NCI-H128 (cell line): Measurements from ENCODE around the gene FXYD2.

Experiments
- DNase-seq: peaks from one replicate; lab custom pipeline; 2025; ENCODE audit not compliant: unreplicated experiment; lab: John Stamatoyannopoulos, UW

Gene FXYD2

DNA sequence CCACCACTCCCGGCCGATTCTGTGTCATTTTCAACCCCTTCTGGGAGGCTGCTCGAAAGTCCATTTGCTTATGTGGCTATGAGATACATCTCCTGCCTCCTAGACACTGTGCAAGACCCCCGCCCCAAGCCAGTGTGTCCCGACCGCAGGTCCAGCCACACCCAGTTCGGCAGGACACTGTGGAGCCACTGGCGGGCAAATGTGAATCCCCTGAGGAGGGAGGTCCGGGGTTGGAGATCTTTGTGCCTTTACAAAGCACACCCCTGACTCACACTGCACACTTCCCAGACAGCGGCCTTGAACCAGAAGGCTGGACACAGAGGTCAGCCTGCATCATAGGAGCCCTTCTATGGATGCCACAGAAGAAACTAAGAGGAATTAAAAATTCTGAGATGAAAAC lies 34.5 kb upstream of the FXYD2 start:
- DNase-seq, result no peak

DNA sequence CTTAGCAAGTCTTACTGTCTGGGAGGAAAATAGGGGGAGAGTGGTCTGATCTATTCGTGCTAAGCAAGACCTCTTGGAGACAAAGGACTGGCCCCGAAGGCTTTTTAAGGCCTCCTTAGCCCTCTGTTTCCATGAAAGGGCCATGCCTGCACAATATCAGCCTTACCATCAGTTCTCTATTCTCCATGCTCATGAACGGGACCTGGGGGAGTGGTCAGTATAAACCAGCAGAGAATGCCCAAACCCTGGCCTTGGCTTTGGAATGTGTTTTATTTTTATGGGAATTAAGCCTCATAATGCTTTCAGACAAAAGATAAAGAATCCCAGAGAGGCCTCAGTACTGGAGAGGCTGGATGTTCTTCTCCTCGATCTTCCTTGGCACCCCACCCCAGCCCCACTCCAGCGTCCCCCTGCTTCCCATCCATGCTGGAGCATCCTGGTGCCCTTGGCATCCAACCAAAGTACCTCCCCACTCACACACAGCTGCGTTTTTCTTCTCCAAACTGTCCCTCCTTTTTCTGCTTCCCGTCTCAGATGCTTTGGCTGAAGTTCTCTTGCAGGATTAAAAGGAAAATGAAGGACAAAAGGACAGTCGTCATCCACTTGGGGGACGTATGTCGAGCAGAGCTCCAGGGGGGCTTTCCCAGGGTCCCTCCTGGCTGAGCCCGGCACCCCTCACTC lies 33.3 kb upstream of the FXYD2 start:
- no peak for DNase-seq

DNA sequence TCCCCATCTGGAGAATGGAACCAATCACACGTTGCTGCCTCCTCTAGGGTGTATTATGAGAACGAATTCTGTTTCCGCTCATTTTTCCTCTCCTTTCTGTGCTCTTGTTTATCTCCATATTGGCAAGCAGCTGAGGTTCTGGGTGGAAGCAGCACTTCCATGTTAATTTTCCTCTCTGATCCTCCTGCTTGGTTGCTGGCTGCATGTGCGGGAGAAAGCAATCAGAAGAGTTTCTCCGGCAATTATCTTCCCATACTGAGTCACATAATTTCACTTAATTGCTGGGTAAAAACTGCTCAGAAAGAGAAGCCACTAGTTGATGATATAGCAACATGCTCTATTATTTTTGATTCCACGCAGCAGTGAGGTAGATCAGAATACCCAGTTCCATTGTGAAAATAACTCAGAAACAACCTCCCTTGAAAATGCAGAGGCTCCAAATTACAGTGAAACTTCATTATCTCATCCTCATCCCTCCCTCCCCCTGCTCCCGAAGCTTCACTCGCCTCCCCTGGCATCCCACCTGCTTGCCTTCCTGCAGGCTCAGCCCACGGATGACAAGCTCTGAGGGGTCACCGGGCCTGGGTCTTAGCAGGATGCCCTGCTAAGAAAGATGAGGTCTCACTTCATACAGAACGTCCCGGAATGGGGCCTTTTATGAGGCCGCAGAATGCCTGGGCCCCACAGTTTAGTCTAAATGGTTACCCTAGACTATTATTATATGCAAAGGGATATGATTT lies 31.5 kb upstream of the FXYD2 start:
- no peak for DNase-seq

DNA sequence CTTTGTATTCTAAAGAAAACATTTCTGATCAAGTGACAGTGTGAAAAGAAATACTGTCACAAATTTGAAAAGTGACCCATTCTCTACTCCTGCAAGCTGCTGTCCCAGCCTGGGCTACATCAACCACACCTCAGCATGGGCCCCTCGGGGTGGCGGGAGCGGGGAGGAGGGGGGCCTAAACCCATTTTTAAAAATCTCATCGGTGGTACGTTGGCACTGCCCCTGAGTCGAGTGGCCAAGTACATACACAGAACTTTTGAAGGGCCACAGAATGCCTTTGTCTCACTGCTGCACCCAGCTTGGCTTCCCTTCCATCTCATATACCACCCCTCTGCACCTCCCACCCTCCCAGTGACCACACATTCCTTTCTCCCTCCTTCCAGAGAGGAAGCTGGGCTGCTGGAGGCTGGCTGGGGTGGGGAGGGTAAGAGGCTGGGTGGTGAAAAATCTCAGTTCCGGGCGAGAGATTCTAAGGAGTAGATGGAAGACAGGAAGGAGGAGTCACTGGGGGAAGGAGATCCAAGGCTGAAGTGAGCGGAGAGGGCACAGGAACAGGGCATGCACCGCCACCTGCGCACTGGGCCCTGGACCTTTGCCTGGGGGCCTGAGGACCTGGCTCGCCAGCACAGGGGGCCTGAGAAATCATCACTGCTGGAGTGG lies 30.8 kb upstream of the FXYD2 start:
- DNase-seq, result no peak

DNA sequence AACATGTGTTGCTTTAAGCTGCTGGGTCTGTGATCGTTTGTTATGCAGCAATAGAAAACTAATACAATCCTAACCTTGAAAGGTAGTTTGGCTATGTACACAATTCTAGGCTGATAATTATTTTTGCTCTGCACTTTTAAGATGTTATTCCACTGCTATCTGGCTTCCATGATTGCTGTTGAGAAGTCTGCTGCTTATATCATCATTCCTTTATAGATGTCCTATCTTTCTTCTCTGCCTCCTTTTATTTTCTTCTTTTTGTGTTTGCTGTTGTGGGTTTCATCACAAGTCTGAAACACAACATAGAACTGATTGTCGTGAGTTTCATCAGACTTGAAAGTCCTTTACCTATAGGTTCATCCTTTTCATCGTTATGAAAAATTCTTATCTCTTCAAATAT lies 27.8 kb upstream of the FXYD2 start:
- no peak for DNase-seq

DNA sequence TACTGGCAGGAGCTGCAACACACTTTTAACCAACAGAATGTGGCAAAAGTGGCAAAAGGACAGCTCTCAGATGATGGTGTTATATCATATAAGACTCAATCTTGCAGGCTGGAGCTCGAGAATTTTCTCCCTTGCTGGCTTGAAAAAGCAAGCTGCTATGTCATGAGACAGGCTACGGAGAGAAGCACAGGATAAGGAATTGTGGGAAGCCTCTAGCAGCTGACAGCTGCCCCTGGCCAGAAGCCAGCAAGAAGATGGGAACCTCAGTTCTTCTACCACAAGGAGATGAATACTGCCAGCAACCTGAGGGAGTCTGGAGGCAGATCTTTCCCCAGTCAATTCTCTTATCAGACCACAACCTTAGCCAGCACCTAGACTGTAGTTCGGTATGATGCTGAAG lies 27.3 kb upstream of the FXYD2 start:
- no peak for DNase-seq

DNA sequence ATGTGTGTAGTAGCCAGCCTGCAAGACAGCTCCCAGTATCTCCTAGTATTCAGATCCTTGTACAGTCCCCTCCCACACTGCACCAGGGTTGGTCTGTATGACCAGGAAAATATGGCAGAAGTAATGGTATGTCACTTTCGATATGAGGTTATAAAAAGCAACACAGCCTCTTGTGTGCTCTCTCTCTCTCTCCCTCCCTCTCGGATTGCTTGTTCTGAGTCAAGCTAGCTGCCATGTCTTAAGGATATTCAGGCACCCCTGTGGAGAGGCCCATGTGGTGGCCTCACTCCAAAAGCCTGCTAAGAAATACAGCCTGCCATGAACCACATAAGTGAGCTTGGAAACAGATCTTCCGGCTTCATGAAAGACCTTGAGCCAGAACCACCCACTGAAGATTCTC lies 26.6 kb upstream of the FXYD2 start:
- no peak for DNase-seq

DNA sequence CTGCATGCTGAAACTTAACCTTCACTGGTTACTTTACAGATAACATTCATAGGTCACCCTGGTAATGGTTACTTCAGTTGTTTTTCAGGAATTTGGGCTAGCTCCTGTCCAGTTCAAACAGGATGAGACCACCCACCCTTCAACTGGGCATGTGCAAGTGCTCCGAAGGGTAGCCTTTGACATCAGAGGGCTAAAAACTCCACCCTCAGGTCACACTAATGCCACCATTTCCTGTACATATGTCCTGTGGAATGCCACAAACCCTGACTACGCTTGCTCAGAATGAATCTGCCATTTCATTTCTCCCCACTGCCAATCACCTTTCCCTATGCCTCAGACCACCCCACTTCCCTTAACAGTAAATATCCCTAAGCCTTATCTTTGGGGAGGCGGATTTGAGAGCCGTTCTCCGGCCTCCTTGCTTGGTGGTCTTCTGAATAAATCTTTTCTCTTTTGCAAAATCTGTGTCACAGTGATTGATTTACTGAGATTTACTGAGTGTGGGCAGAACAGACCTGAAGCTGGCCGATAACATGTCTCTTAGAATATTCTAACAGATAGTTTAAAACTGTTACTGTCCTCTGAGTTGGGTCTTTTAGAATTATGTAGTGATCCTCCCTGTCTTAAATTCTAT lies 25.4 kb upstream of the FXYD2 start:
- DNase-seq, result no peak

DNA sequence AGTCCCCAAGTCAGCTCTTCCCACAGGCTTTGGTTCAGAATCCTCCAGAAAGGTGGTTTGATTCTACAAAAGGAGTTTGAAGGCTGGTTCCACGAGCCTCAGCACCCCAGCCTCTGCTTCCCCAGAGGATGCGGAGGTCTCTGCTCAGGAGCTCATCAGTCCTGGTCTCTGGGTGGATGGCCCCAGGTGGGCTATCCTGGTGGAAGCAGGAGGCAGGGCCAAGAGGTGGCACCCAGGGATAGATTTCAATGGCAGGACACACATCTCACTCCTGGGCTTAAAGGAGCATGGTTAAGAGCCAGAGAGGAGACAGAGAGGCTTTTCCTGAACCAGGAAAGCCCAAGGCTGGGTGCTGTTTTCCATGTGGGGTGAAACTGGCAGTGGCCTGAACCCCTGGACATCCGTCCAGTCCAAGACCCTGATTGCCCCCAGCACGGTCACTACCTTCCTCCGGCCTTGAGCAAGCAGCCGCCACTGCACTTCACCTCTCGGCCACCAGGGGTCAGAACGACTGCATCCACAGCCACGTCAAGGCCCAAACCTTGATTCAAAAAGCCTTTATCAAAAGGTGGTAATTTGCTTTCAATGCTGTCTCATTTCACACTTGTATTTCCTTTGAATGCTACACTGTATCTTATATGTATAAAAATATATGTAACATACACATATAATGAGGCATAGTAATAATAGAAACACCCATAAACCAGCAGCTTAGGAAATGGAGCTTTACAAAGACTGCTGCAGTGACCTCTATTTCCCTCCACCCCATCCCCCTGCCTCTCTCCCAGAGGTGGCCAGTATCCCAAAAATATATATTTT lies 19.3 kb upstream of the FXYD2 start:
- DNase-seq, result no peak

DNA sequence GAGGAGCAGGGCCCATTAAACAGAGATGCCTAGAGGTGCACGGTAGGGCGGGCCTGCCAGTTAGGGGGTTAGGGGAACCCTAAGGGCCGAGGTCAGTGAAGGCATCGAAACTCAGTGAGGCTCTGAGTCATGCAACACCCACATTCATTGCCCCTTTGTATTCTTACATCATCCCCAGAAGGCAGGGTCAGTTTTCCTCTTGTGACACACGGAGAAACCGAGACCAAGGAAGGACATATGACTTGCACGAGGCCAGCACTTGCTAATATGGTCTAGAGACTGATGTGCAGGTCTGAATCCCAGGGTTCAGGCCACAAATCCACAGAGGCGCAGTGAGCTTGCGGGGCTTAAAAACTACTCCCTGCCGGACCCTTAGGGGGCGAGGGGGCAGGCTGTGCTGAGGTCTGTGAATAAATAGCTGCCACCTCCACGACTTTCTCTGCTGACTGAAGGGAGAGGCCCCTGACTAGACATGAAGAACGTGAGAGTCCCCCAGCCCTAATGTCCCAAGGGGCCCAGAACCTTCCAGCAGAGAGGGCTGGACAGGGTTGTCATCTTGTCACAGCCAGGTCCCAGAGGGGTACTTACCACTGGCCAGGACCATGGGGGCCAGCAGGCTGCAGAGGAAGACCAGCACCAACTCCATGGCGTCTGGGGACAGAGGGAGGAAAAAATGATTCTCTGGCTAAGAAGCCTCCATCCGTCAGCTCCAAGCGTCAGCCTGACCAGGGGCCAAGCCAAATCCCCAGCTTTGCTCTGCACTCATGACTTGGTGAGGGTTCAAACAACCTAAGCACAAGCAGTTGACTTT lies 17.8 kb upstream of the FXYD2 start:
- no peak for DNase-seq

DNA sequence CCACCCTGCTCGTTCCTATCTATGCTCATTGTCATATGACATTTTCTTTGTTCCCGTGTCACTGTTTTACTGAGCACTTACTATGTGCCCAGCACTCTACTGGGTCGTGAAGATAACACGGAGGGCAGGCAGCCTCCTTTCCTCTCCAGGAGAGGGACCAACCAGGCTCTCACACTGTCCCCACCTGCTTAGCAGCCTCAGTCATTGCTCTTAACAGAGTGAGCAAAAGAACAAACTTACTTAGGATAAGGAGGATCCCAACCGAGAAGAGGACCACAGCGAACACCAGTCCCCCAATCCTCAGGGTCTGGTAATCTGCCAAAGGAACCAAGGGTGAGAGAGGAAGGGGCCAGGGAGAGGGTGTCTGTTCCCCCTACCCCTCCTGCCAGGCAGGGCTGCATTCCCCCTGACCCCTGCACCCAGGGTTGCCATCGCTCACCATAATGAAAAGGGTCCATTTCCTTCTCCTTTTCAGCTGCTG lies 17.0 kb upstream of the FXYD2 start:
- no peak for DNase-seq

DNA sequence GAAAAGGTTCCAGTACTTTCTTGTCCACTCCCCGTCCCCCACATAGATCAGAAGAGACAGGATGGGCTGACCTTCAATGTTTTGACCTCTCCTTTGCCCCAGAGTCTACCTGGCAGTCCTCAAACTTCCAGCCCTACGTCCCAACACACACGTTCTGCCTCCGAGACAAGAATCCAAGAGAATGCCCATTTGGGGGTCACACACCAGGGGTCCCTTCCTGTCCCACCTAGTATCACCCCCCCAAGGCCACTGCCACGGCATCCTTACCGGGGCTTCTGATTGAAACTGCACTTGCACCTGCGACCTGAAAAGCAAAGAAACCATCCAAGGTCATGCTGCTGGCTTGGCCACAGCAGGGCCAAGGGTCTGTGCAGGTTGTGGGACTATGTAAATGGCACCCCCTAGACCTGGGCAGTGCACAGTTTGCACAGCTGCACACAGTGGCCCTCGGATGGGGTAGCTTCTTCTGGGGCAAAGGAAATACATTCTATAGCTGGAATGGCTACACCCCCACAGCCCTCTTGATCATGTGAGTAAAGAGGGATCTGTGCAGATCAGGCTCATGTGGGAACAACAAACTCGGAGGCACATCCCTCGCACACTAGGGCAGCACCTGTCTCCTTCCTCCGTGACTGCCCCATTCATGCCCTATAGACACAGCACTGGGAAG lies 16.5 kb upstream of the FXYD2 start:
- DNase-seq, result no peak

DNA sequence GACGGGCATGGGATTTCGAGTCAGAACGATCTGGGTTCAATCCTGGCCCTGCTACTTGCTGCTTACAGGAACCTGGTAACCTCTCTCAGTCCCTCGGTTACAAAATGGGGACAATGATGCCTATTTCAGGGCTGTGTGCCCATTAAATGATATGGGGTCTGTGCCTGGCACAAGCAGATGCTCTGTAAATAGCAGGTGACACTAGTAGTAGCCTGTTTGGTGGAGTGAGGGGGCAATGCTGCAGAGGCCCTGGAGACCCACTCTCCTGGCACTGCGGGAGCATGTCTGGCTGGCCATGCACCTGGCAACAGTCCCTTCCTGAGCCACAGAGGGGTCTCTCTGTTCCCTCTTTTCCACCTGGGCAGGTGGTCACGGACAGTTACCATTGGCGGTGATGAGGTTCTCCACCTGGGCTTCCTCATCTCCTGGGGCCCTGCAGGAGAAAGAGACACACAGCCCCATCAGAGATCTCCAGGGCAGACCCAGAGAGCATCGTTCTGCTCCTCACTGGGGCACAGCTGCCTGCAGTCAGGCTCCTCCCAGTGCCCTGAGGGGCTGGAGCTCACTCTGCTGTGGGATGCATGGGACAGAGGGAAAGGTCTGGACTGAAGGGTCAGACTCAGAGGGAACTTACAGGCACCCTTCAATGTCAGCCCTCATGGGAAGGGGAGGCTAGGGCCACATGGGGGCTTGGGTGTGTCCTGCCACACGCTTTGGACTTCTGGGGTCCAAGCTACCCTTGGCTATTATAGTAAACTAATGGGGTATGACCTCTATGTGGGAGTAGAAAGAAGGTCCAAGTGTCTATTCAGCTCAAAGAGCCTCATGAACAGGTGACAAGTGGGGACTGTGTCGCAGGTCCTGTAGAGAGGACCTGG lies 15.6 kb upstream of the FXYD2 start:
- DNase-seq, result no peak

DNA sequence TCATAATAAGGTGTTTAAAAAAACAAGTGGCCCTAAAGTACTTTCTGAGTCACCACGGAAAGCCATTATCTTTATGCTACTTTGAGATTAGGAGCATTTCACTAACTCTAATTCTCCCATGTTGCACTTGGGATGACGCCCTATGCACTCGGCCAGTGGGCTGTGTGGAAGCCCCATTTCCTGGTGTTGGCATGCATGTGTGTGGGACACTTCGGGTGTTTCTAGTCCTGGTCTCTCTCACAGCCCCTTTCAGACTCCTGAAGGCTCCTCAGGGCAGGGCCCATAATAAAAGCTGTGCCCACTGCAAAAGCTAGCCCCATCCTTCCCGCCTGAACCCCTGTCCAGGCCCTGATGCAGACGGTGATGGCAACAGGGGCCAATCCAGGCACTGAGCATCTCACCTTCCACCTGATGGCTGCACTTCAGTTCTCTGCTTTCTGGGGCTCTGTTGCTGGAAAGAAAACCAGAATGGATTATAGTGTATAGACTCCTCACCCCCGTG lies 14.9 kb upstream of the FXYD2 start:
- DNase-seq, result no peak

DNA sequence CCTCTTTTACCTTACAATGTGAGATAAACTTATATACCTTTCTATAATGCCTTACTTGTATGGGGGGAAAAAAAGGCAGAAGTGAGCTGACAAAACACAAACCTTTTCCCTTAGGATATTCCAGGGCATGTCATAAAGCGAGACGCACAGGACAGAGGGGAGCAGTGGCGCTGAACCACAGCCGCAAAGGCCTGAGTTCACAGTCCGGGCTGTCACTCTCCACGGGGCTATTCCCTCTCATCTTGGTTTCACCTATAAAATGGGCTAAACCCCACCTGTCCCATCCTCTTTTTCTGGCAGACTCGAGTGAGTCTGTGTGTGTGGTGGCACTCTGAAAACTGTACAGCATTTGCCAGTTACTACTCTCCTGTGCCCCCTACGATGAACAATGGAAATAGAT lies 14.4 kb upstream of the FXYD2 start:
- DNase-seq, result no peak

DNA sequence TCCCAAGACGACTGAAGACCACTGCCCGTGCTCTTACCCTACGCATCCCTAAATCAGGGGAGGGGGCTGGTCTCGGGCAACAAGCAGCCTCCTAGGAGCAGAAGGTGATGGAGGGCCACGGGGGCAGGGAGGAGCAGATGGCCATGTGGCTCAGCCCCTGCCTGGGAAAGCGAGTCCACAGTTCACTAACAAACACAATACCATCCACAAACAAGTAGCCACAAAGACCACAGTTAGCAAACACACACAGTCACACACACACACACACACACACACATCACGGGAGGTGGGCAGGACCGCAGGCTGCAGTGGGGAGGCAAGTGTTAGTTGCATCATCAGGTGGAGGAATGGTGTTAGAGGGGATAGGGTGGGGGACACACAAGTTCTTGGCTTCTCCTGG lies 13.2 kb upstream of the FXYD2 start:
- DNase-seq, result no peak

DNA sequence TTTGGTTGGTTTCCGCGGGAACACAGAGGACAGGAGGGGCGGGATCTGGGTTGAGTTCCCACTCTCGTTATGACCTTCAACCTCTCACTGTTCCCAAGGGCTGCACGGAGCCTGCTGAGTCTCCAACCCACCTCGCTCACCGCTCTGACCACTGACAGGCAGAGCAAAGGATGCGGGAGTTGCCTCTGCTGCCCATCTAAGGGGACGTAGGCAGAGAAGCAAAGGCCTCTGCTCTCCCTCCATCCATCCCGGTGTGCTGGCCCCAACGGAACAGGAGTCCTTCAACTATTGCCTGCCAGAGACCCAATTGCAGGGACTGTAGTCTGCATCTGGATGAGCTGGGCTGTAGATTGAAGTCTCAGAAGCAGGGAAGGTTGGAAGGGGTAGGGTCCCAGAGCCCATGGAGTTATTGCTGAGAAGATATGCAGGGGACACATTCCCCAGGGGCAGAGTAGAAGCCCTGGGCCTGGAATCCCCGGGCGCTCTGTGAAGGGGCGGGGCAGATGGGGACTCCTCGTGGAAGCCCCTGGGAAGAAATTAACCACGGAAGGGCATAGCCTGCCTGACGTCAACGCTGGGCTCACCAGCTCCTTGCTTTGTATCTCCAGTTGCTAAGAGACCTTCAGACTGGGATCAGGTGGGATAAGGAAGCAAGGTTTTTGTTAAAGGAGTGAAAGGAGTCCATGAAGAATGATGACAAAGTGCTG lies 12.7 kb upstream of the FXYD2 start:
- DNase-seq, result no peak
